HT1080 (cell line): ENCODE measurements around the gene VPS8. TPM values are rescaled to one million over a fixed set of nuclear protein-coding genes. Genes with fewer than 3 reads are reported as not detected.
"Not testable (repeated sequence)": the region's sequence is repeated elsewhere in the genome, so short reads cannot be mapped to it uniquely, and the experiment has no call there.

ENCODE experiments used
- DNase-seq: peaks from one replicate; pipeline ENCODE4 v3.0.0-alpha.2; 2015; ENCODE audit warnings: low read depth
- total RNA-seq: library from RNA; depleted of rRNA; stranded (reverse); fragments of >200 nt; shearing (Covaris generic); gene quantifications from 2 replicates; pipeline ENCODE4 v1.2.3, GENCODE V29; 2014

VPS8 gene
- total RNA-seq, 1 experiment from 2014 or later, result 23.5 TPM

- no peak for DNase-seq
These were observed 106.8 kb downstream of the VPS8 start for GRCh38 chr3:184918750-184919149.

GRCh38 chr3:184919651-184920050, 107.7 kb downstream of the VPS8 start:
- no peak for DNase-seq

GRCh38 chr3:184924547-184924946, 112.6 kb downstream of the VPS8 start:
- no peak for DNase-seq

GRCh38 chr3:184927796-184928315, 115.9 kb downstream of the VPS8 start:
- no peak for DNase-seq

GRCh38 chr3:184932777-184933176, 120.8 kb downstream of the VPS8 start:
- DNase-seq, result no peak

GRCh38 chr3:184937611-184938010, 125.6 kb downstream of the VPS8 start:
- DNase-seq, result no peak

- no peak for DNase-seq
These were observed 129.4 kb downstream of the VPS8 start for GRCh38 chr3:184941408-184941807.

GRCh38 chr3:184942735-184943134, 130.8 kb downstream of the VPS8 start:
- no peak for DNase-seq

- no peak for DNase-seq
These were observed 132.3 kb downstream of the VPS8 start for GRCh38 chr3:184944241-184944640.

- no peak for DNase-seq
These were observed 134.1 kb downstream of the VPS8 start for GRCh38 chr3:184945886-184946625.

- DNase-seq, result no peak
These were observed 135.0 kb downstream of the VPS8 start for GRCh38 chr3:184946917-184947316.

GRCh38 chr3:184949251-184949965, 137.4 kb downstream of the VPS8 start:
- DNase-seq, result no peak

GRCh38 chr3:184950816-184951215, 138.8 kb downstream of the VPS8 start:
- not testable (repeated sequence) for DNase-seq

GRCh38 chr3:184952671-184953070, 140.7 kb downstream of the VPS8 start:
- DNase-seq, result no peak

- no peak for DNase-seq
These were observed 141.4 kb downstream of the VPS8 start for GRCh38 chr3:184953401-184953800.

- no peak for DNase-seq
These were observed 142.3 kb downstream of the VPS8 start for GRCh38 chr3:184954251-184954650.

- DNase-seq, result not testable (repeated sequence)
These were observed 142.9 kb downstream of the VPS8 start for GRCh38 chr3:184954851-184955250.

- no peak for DNase-seq
These were observed 153.9 kb downstream of the VPS8 start for GRCh38 chr3:184965639-184966430.

- DNase-seq, result no peak
These were observed 156.1 kb downstream of the VPS8 start for GRCh38 chr3:184968115-184968514.

- DNase-seq, result no peak
These were observed 158.2 kb downstream of the VPS8 start for GRCh38 chr3:184970186-184970585.

GRCh38 chr3:184977796-184978195, 165.8 kb downstream of the VPS8 start:
- no peak for DNase-seq

GRCh38 chr3:184981071-184981470, 169.1 kb downstream of the VPS8 start:
- DNase-seq, result no peak
